ENCODE measurements around the gene MINDY4.

Gene MINDY4

DNA sequence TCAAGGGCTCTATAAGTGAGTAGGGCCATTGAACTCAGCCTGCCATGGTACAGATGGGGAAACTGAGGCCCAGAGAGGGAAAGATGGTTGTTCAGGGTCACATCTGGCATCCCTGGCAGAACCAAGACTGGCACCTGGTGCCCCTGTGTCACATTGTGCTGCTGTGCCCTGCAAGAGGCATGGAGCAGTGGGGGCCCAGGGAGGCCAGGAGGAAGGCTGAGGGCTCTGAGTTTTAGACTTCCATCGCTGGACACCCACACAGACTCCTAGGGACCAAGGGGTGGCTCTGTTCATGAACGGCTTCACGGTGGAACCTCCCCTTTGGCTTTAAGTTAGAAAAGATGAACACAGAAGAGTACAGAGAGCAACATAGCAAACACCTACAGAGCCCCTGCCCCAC is 73.7 kb downstream of the MINDY4 start:
- Histone ChIP-seq H3K4me3 (ENCODE audit: low read length) (no peak overlapping the region), H3K9me3 (ENCODE audit: control insufficient read depth, insufficient read depth, low read length) (no peaks in the 10 kb centered on the region), H3K36me3 (ENCODE audit: control insufficient read depth, insufficient read depth, low read length) (no peaks in the 10 kb centered on the region), H3K4me1 (ENCODE audit: control insufficient read depth, insufficient read depth, low read length) (no peaks in the 10 kb centered on the region), H3K27me3 (ENCODE audit: control insufficient read depth, insufficient read depth, low read length) (no peaks in the 10 kb centered on the region), H3K27ac (ENCODE audit: low read length) (no peak overlapping the region)
- WGBS (ENCODE audit: insufficient coverage, insufficient read length): no CpG with 5 or more reads among the region's 3 CpGs
- no peak for DNase-seq (ENCODE audit: low read depth, low spot score)

DNA sequence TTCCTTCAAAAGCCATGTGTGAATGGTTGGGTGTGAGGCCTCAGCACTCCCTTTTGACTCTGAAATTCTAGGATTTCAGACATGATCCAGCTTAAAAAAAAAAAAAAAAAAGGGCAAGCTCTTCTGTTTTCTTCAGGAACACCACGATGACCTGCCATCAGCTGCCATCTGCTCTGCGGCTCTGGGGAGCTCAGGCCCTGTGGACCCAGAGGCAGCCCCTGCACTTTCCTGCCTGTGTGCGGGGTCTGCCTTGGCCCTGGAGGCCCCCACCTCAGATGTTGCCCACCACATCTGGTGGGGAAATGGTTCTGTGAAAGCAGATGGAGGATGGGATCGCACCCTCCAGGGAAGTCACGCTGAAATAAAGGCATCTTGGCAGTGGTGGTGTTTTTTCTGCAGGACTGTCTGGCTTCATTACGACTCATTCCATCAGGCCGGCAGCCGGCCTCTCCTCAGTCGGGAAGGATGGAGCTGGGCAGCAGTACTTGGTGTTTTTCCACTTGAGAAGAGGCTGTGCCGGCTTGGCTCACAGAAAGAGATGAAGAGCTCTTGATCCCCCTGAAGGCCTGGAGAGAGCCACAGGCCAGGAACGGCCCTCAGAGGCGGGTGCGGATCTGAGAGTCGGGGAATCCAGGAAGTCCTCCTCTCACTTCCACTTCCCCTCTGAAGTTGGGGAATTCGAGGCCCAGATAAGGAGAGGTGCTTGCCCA is 74.4 kb downstream of the MINDY4 start:
- H3K4me3 ChIP-seq (ENCODE audit: low read length): no peak overlapping the region
- DNase-seq (ENCODE audit: low read depth, low spot score): no peak
- H3K36me3 ChIP-seq (ENCODE audit: control insufficient read depth, insufficient read depth, low read length): no peaks in the 10 kb centered on the region
- no peaks in the 10 kb centered on the region for H3K9me3 ChIP-seq (ENCODE audit: control insufficient read depth, insufficient read depth, low read length)
- no CpG with 5 or more reads among the region's 15 CpGs for WGBS (ENCODE audit: insufficient coverage, insufficient read length)
- no peaks in the 10 kb centered on the region for H3K4me1 ChIP-seq (ENCODE audit: control insufficient read depth, insufficient read depth, low read length)
- no peaks in the 10 kb centered on the region for H3K27me3 ChIP-seq (ENCODE audit: control insufficient read depth, insufficient read depth, low read length)
- no peak overlapping the region for H3K27ac ChIP-seq (ENCODE audit: low read length)

DNA sequence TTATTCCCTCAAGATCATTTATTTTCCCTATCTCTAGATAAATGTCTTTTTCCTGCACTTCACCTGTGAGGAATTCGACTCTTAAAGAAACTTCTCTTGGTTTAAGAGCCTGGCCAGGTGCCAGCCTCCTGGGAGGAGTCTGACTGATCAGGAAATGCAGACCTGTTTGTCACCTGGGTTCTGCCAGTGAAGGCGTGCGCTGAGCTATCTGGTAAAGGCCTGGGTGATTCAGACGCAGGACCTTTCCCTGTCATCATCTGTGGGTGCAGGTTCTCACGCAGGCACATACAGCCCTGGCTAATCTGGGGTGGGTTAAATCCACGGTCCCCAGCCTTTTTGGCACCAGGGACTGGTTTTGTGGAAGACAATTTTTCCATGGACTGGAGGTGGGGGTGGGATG is 75.2 kb downstream of the MINDY4 start:
- Histone ChIP-seq H3K36me3 (ENCODE audit: control insufficient read depth, insufficient read depth, low read length) (no peaks in the 10 kb centered on the region), H3K4me1 (ENCODE audit: control insufficient read depth, insufficient read depth, low read length) (no peaks in the 10 kb centered on the region), H3K27me3 (ENCODE audit: control insufficient read depth, insufficient read depth, low read length) (no peaks in the 10 kb centered on the region), H3K4me3 (ENCODE audit: low read length) (no peak overlapping the region), H3K27ac (ENCODE audit: low read length) (no peak overlapping the region), H3K9me3 (ENCODE audit: control insufficient read depth, insufficient read depth, low read length) (no peaks in the 10 kb centered on the region)
- no peak for DNase-seq (ENCODE audit: low read depth, low spot score)
- WGBS (ENCODE audit: insufficient coverage, insufficient read length): no CpG with 5 or more reads among the region's 6 CpGs

DNA sequence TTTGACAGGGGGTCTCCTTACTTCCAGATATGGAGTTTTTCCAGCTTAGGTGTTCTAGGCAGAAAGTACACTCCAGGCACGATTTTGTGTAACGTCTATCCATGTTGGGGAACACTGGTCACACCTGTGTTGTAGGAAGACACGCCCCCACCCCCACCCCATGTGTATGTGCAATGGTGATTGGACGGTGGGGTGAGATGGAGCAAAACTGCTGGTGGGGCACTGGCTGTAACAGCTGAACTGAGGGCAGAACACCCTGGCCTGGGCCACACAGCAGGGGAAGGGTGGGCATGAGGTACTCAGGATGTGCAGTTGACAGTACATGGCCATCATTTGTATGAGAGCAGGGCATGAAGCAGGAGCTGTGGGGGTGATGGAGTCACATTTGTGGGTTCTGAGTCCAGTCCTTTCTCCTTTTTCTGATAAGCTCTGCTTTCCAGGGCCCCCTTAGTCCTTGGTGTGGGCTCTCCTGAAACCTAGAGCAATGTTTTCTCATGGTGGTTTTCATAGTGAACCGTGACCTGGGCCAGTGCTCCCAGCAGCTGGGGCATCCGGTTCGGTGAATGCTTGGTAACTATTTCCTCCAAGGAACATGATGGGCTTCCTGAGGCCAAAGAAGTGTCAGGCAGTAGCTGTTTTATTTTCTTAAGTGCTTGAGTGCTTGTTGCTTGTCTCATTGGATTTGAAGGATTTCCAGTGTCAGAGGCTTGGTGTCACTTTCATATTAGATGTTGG is 77.1 kb downstream of the MINDY4 start:
- WGBS (ENCODE audit: insufficient coverage, insufficient read length): no CpG with 5 or more reads among the region's 7 CpGs
- Histone ChIP-seq H3K36me3 (ENCODE audit: control insufficient read depth, insufficient read depth, low read length) (no peaks in the 10 kb centered on the region), H3K4me1 (ENCODE audit: control insufficient read depth, insufficient read depth, low read length) (no peaks in the 10 kb centered on the region), H3K9me3 (ENCODE audit: control insufficient read depth, insufficient read depth, low read length) (no peaks in the 10 kb centered on the region), H3K4me3 (ENCODE audit: low read length) (no peak overlapping the region), H3K27me3 (ENCODE audit: control insufficient read depth, insufficient read depth, low read length) (no peaks in the 10 kb centered on the region), H3K27ac (ENCODE audit: low read length) (no peak overlapping the region)
- no peak for DNase-seq (ENCODE audit: low read depth, low spot score)

DNA sequence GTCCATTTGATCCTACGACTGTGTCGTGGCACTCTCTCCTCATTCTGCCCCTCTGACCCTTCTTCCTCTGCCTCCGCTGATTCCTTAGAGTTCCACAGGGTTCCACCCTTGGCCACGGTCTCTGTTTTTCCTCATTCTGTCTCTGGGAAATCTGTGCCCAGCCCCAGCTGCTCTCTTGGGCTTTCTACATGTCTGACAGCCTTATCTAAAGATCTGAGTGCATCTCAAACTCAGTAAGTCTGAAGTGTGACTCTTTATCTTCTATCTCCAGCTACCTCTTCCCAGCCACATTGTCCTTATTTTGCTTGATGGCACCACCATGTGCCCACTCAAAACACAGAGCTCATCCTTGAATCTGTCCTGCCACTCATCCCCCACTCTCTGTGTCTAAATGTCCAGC is 78.3 kb downstream of the MINDY4 start:
- Histone ChIP-seq H3K27ac (ENCODE audit: low read length) (no peak overlapping the region), H3K4me3 (ENCODE audit: low read length) (no peak overlapping the region), H3K9me3 (ENCODE audit: control insufficient read depth, insufficient read depth, low read length) (no peaks in the 10 kb centered on the region), H3K36me3 (ENCODE audit: control insufficient read depth, insufficient read depth, low read length) (no peaks in the 10 kb centered on the region), H3K27me3 (ENCODE audit: control insufficient read depth, insufficient read depth, low read length) (no peaks in the 10 kb centered on the region), H3K4me1 (ENCODE audit: control insufficient read depth, insufficient read depth, low read length) (no peaks in the 10 kb centered on the region)
- WGBS (ENCODE audit: insufficient coverage, insufficient read length): no CpG with 5 or more reads among the region's 4 CpGs
- no peak for DNase-seq (ENCODE audit: low read depth, low spot score)

DNA sequence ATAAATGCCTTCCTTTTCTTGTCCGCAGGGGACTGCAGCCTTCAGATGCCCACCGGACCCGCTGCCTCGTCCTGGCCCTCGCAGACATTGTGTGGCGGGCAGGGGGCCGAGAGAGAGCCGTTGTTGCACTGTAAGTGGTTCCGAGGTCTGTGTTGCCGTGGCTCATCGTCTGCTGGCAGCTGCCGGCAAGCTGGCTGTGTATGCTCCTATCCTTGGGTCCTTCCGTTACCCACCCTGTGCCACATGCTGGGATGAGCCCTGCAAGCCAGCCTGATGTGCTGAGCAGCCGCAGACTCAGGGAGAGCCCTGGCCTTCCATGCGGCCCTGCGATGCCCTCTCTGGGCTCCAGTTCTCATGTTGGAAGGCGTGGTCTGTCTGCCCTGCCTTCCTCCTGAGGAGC is 79.2 kb downstream of the MINDY4 start:
- no peaks in the 10 kb centered on the region for H3K4me1 ChIP-seq (ENCODE audit: control insufficient read depth, insufficient read depth, low read length)
- no peaks in the 10 kb centered on the region for H3K9me3 ChIP-seq (ENCODE audit: control insufficient read depth, insufficient read depth, low read length)
- no peak for DNase-seq (ENCODE audit: low read depth, low spot score)
- no CpG with 5 or more reads among the region's 17 CpGs for WGBS (ENCODE audit: insufficient coverage, insufficient read length)
- no peaks in the 10 kb centered on the region for H3K27me3 ChIP-seq (ENCODE audit: control insufficient read depth, insufficient read depth, low read length)
- no peaks in the 10 kb centered on the region for H3K36me3 ChIP-seq (ENCODE audit: control insufficient read depth, insufficient read depth, low read length)
- no peak overlapping the region for H3K27ac ChIP-seq (ENCODE audit: low read length)
- no peak overlapping the region for H3K4me3 ChIP-seq (ENCODE audit: low read length)

DNA sequence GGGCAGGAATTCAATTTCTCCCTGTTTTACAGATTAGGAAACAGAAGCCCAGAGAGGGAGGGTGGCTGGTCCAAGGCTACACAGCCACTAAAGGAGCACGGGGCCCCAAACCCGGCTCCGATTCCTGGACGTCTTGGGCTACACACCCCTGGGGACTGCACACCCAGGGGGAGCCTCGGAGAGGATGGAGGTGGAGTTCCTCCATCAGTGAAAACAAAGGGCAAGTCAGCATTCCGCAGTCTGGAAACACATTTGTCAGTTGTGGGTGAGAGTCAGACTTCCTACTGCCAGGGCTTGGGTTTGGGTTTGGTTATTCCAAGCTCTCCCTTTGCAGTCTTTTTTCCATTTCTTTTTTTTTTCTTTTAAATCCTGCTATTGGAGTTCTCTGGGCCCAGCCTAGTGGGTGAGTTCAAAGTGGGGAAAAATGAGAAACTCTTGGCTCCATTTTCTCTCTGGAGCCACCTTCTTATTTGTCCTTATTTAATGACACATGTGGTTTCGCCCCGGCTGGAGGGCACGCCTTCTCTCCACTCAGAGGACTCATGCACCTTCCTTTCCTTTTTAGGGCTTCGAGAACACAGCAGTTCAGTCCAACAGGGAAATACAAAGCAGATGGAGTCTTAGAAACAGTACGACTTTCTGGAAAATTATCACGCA is 80.6 kb downstream of the MINDY4 start:
- H3K27me3 ChIP-seq (ENCODE audit: control insufficient read depth, insufficient read depth, low read length): no peaks in the 10 kb centered on the region
- no peak overlapping the region for H3K27ac ChIP-seq (ENCODE audit: low read length)
- no peaks in the 10 kb centered on the region for H3K9me3 ChIP-seq (ENCODE audit: control insufficient read depth, insufficient read depth, low read length)
- DNase-seq (ENCODE audit: low read depth, low spot score): no peak
- WGBS (ENCODE audit: insufficient coverage, insufficient read length): no CpG with 5 or more reads among the region's 12 CpGs
- H3K36me3 ChIP-seq (ENCODE audit: control insufficient read depth, insufficient read depth, low read length): no peaks in the 10 kb centered on the region
- no peaks in the 10 kb centered on the region for H3K4me1 ChIP-seq (ENCODE audit: control insufficient read depth, insufficient read depth, low read length)
- H3K4me3 ChIP-seq (ENCODE audit: low read length): no peak overlapping the region

DNA sequence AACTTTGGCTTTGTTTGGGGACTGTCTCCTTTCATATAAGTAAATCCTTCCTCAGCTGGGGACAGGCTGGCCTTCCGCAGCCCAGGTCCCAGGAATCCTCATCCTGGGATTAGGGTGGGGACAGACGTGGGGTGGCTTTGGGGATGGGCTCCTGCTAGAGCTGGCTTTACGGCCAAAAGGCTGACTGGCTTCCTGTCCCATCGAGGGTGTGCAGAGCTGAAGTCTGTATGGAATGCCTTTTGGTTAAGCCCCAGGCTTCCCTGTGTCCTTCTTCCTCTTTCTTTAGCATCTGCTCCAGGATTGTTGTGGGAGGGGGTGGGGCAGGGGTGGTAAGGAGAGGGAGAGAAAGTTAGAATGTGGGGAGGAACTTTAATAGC is 81.1 kb downstream of the MINDY4 start:
- WGBS (ENCODE audit: insufficient coverage, insufficient read length): no CpG with 5 or more reads among the region's 4 CpGs

DNA sequence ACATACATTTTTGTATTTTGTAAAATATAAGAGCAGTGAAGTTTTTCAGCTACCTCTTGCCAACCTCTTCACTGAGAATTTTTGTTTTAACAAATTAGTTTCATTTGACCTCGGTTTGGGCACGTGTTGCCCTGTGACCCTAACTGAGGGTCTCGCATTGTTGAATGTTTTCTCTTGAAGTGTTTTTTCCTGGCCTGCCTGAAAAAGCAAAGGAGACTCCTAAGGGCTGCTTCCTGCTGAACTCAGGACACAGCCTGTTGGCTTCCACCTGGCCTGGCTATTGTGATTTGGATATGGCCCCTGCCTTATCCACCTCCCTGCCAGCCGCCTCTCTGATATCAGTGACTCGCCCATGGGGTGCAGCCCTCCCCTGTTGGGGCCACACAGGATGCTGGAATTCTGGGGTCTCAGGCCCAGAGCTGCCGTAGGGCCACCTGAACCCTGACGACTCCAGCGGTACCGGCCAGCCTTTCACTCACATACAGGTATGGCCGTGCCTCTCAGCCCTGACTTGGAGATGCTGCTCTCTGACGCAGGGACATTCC is 81.6 kb downstream of the MINDY4 start:
- H3K9me3 ChIP-seq (ENCODE audit: control insufficient read depth, insufficient read depth, low read length): no peaks in the 10 kb centered on the region
- H3K36me3 ChIP-seq (ENCODE audit: control insufficient read depth, insufficient read depth, low read length): no peaks in the 10 kb centered on the region
- no peaks in the 10 kb centered on the region for H3K27me3 ChIP-seq (ENCODE audit: control insufficient read depth, insufficient read depth, low read length)
- no CpG with 5 or more reads among the region's 11 CpGs for WGBS (ENCODE audit: insufficient coverage, insufficient read length)
- no peaks in the 10 kb centered on the region for H3K4me1 ChIP-seq (ENCODE audit: control insufficient read depth, insufficient read depth, low read length)
- no peak overlapping the region for H3K4me3 ChIP-seq (ENCODE audit: low read length)
- H3K27ac ChIP-seq (ENCODE audit: low read length): no peak overlapping the region
- DNase-seq (ENCODE audit: low read depth, low spot score): no peak

More for the DNA sequence above, 81.1 kb downstream of the MINDY4 start:
- H3K4me3 ChIP-seq (ENCODE audit: low read length): no peak overlapping the region
- no peaks in the 10 kb centered on the region for H3K4me1 ChIP-seq (ENCODE audit: control insufficient read depth, insufficient read depth, low read length)
- no peak for DNase-seq (ENCODE audit: low read depth, low spot score)
- no peak overlapping the region for H3K27ac ChIP-seq (ENCODE audit: low read length)
- H3K27me3 ChIP-seq (ENCODE audit: control insufficient read depth, insufficient read depth, low read length): no peaks in the 10 kb centered on the region
- no peaks in the 10 kb centered on the region for H3K9me3 ChIP-seq (ENCODE audit: control insufficient read depth, insufficient read depth, low read length)
- H3K36me3 ChIP-seq (ENCODE audit: control insufficient read depth, insufficient read depth, low read length): no peaks in the 10 kb centered on the region

DNA sequence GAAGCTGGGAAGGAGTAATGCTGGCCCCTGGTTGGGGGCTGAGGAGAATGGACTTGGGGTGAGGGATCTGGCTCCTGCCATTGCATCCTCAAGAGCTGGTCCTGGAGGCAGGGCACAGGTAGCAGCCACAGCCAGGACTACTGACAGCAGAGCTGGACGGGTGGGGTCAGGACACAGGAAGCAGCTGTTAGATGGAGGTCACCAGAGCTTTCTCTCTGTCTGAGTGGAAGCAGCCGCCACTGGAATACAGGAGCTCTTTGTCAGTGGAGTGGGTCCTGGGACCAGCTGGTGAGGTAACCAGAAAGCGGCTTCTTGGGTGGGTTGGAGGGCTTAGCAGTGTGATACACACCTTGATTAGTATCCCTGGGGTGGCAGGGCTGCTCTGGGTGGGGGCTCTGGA is 82.4 kb downstream of the MINDY4 start:
- WGBS (ENCODE audit: insufficient coverage, insufficient read length): no CpG with 5 or more reads among the region's 3 CpGs
- no peak overlapping the region for H3K27ac ChIP-seq (ENCODE audit: low read length)
- no peaks in the 10 kb centered on the region for H3K4me1 ChIP-seq (ENCODE audit: control insufficient read depth, insufficient read depth, low read length)

More for the DNA sequence above, 82.4 kb downstream of the MINDY4 start:
- DNase-seq (ENCODE audit: low read depth, low spot score): no peak
- Histone ChIP-seq H3K27me3 (ENCODE audit: control insufficient read depth, insufficient read depth, low read length) (no peaks in the 10 kb centered on the region), H3K36me3 (ENCODE audit: control insufficient read depth, insufficient read depth, low read length) (no peaks in the 10 kb centered on the region), H3K9me3 (ENCODE audit: control insufficient read depth, insufficient read depth, low read length) (no peaks in the 10 kb centered on the region), H3K4me3 (ENCODE audit: low read length) (no peak overlapping the region)

All from iPS DF 6.9 (cell line).